Measurements from ENCODE around the gene GPR137.

GPR137 gene

GRCh38 chr11:64259533-64260067 lies 26.0 kb upstream of the GPR137 start:
- no peak overlapping the region for H3K4me3 ChIP-seq (ENCODE audit: low read depth, low read length)
- in situ Hi-C loops (cut with HindIII; ENCODE audit: low sequenced_read_pairs) = loop anchor here (10.0 kb wide), 1 partner anchor 65 kb away; no protein-coding TSS in a partner anchor
- DNase-seq (ENCODE audit: low read depth) = no peak
- TF ChIP-seq CTCF (IDR thresholded peaks at IDR 0.05; ENCODE audit: low read depth, low read length, missing control alignments) = no peak

GRCh38 chr11:64260147-64260708 lies 25.4 kb upstream of the GPR137 start:
- TF ChIP-seq CTCF (IDR thresholded peaks at IDR 0.05; ENCODE audit: low read depth, low read length, missing control alignments) = no peak
- in situ Hi-C loops (cut with HindIII; ENCODE audit: low sequenced_read_pairs) = loop anchor here (10.0 kb wide), 1 partner anchor 65 kb away; no protein-coding TSS in a partner anchor
- DNase-seq (ENCODE audit: low read depth) = no peak
- no peak overlapping the region for H3K4me3 ChIP-seq (ENCODE audit: low read depth, low read length)

- no peak for TF ChIP-seq CTCF (IDR thresholded peaks at IDR 0.05; ENCODE audit: low read depth, low read length, missing control alignments)
- no peak overlapping the region for H3K4me3 ChIP-seq (ENCODE audit: low read depth, low read length)
- in situ Hi-C loops (cut with HindIII; ENCODE audit: low sequenced_read_pairs) = loop anchor here (10.0 kb wide), 1 partner anchor 63 kb away; no protein-coding TSS in a partner anchor
Observed at GRCh38 chr11:64261556-64262080, 24.0 kb upstream of the GPR137 start.

GRCh38 chr11:64262271-64263002 lies 23.2 kb upstream of the GPR137 start:
- in situ Hi-C loops (cut with HindIII; ENCODE audit: low sequenced_read_pairs) = loop anchor here (10.0 kb wide), 1 partner anchor 62 kb away; no protein-coding TSS in a partner anchor
- no peak overlapping the region for H3K4me3 ChIP-seq (ENCODE audit: low read depth, low read length)
- DNase-seq (ENCODE audit: low read depth) = no peak
- TF ChIP-seq CTCF (IDR thresholded peaks at IDR 0.05; ENCODE audit: low read depth, low read length, missing control alignments) = no peak

More at GRCh38 chr11:64261556-64262080, 24.0 kb upstream of the GPR137 start:
- no peak for DNase-seq (ENCODE audit: low read depth)

GRCh38 chr11:64263021-64263946 lies 22.4 kb upstream of the GPR137 start:
- no peak for DNase-seq (ENCODE audit: low read depth)
- no peak overlapping the region for H3K4me3 ChIP-seq (ENCODE audit: low read depth, low read length)
- in situ Hi-C loops (cut with HindIII; ENCODE audit: low sequenced_read_pairs) = loop anchor here (10.0 kb wide), 1 partner anchor 62 kb away; no protein-coding TSS in a partner anchor
- TF ChIP-seq CTCF (IDR thresholded peaks at IDR 0.05; ENCODE audit: low read depth, low read length, missing control alignments) = no peak

GRCh38 chr11:64263947-64264317 lies 21.7 kb upstream of the GPR137 start:
- in situ Hi-C loops (cut with HindIII; ENCODE audit: low sequenced_read_pairs) = loop anchor here (10.0 kb wide), 1 partner anchor 61 kb away; no protein-coding TSS in a partner anchor
- H3K4me3 ChIP-seq (ENCODE audit: low read depth, low read length) = no peak overlapping the region
- no peak for DNase-seq (ENCODE audit: low read depth)
- no peak for TF ChIP-seq CTCF (IDR thresholded peaks at IDR 0.05; ENCODE audit: low read depth, low read length, missing control alignments)
